ENCODE measurements around the gene DNAH14. TPM values are rescaled to one million over a fixed set of nuclear protein-coding genes. Genes with fewer than 3 reads are reported as not detected.

The DNAH14 gene
- total RNA-seq, 4 donors from 2014 or later = 4.1 to 84.0 (median 11.4) TPM

GRCh38 chr1:225114354-225114990, 185.0 kb downstream of the DNAH14 start:
- Histone ChIP-seq H3K27ac (no peak overlapping the region), H3K4me3 (no peak overlapping the region), H3K36me3 (no peaks in the 10 kb centered on the region), H3K4me1 (no peaks in the 10 kb centered on the region), H3K27me3 (no peaks in the 10 kb centered on the region), H3K9me3 (no peaks in the 10 kb centered on the region)
- in situ Hi-C loops (cut with MboI; ENCODE audit: low pct_ligation_motif_present in 1 of 4, low pct_unique_long_range_greater_than_20kb in 1 of 4, low sequenced_read_pairs in 3 of 4) = no loop called here
- 57% methylated on average over 1 of the region's 1 CpG; no CpG with 5 or more reads in 1 of the 2 donors for WGBS, 2 donors (ENCODE audit: low coverage in 1 of 2)
- intact Hi-C loops (cut with DNase I; ENCODE audit: low total_unique reads) = no loop called here
- no peak for DNase-seq
- TF ChIP-seq EP300 (IDR thresholded peaks at IDR 0.05; ENCODE audit: low read depth) = no peak
- TF ChIP-seq CTCF (IDR thresholded peaks at IDR 0.05) = no peak
- TF ChIP-seq POLR2A (IDR thresholded peaks at IDR 0.05) = no peak
- TF ChIP-seq POLR2AphosphoS5 (IDR thresholded peaks at IDR 0.05) = no peak

GRCh38 chr1:225119307-225119706, 189.8 kb downstream of the DNAH14 start:
- H3K9me3 ChIP-seq = no peaks in the 10 kb centered on the region
- intact Hi-C loops (cut with DNase I; ENCODE audit: low total_unique reads) = no loop called here

GRCh38 chr1:225121095-225121494, 191.6 kb downstream of the DNAH14 start:
- in situ Hi-C loops (cut with MboI; ENCODE audit: low pct_ligation_motif_present in 1 of 4, low pct_unique_long_range_greater_than_20kb in 1 of 4, low sequenced_read_pairs in 3 of 4) = no loop called here
- intact Hi-C loops (cut with DNase I; ENCODE audit: low total_unique reads) = no loop called here
- H3K36me3 ChIP-seq = no peaks in the 10 kb centered on the region
- H3K27ac ChIP-seq = no peak overlapping the region
- H3K27me3 ChIP-seq = no peaks in the 10 kb centered on the region
- H3K4me3 ChIP-seq = no peak overlapping the region
- no peaks in the 10 kb centered on the region for H3K4me1 ChIP-seq
- H3K9me3 ChIP-seq = no peaks in the 10 kb centered on the region
- no peak for TF ChIP-seq POLR2AphosphoS5 (IDR thresholded peaks at IDR 0.05)
- no peak for TF ChIP-seq EP300 (IDR thresholded peaks at IDR 0.05; ENCODE audit: low read depth)
- no peak for TF ChIP-seq POLR2A (IDR thresholded peaks at IDR 0.05)
- no peak for TF ChIP-seq CTCF (IDR thresholded peaks at IDR 0.05)
- 91% methylated on average over 2 of the region's 2 CpGs for whole genome bisulfite sequencing, 2 donors (ENCODE audit: low coverage in 1 of 2)
- no peak for DNase-seq

More at GRCh38 chr1:225119307-225119706, 189.8 kb downstream of the DNAH14 start:
- no peaks in the 10 kb centered on the region for H3K27me3 ChIP-seq
- in situ Hi-C loops (cut with MboI; ENCODE audit: low pct_ligation_motif_present in 1 of 4, low pct_unique_long_range_greater_than_20kb in 1 of 4, low sequenced_read_pairs in 3 of 4) = no loop called here
- no peak for DNase-seq
- no peaks in the 10 kb centered on the region for H3K4me1 ChIP-seq
- H3K27ac ChIP-seq = no peak overlapping the region
- no peak overlapping the region for H3K4me3 ChIP-seq
- TF ChIP-seq CTCF (IDR thresholded peaks at IDR 0.05) (no peak), POLR2A (IDR thresholded peaks at IDR 0.05) (no peak), POLR2AphosphoS5 (IDR thresholded peaks at IDR 0.05) (no peak), EP300 (IDR thresholded peaks at IDR 0.05; ENCODE audit: low read depth) (no peak)
- H3K36me3 ChIP-seq = no peaks in the 10 kb centered on the region
- WGBS, 2 donors (ENCODE audit: low coverage in 1 of 2) = 46 to 68% methylated on average over 3 of the region's 3 CpGs

GRCh38 chr1:225131869-225132268, 202.4 kb downstream of the DNAH14 start:
- Histone ChIP-seq H3K27ac (no peak overlapping the region), H3K27me3 (no peaks in the 10 kb centered on the region), H3K9me3 (peaks cover 10% of the 10 kb centered on the region in 2 donors), H3K4me3 (no peak overlapping the region), H3K36me3 (no peaks in the 10 kb centered on the region), H3K4me1 (no peaks in the 10 kb centered on the region)
- DNase-seq = no peak
- in situ Hi-C loops (cut with MboI; ENCODE audit: low pct_ligation_motif_present in 1 of 4, low pct_unique_long_range_greater_than_20kb in 1 of 4, low sequenced_read_pairs in 3 of 4) (no loop called here), intact Hi-C loops (cut with DNase I; ENCODE audit: low total_unique reads) (no loop called here)
- 81 to 94% methylated on average over 1 of the region's 1 CpG for WGBS, 2 donors (ENCODE audit: low coverage in 1 of 2)
- no peak for TF ChIP-seq POLR2A (IDR thresholded peaks at IDR 0.05)
- TF ChIP-seq POLR2AphosphoS5 (IDR thresholded peaks at IDR 0.05) = no peak
- TF ChIP-seq CTCF (IDR thresholded peaks at IDR 0.05) = no peak
- TF ChIP-seq EP300 (IDR thresholded peaks at IDR 0.05; ENCODE audit: low read depth) = no peak
